OCI-LY3 (cell line): ENCODE results near the gene AOAH.

Experiments
- H2AFZ ChIP-seq: fragments of 200-600, 300-600 bp; shearing (Covaris generic); 2 replicates; pipeline ENCODE4 v1.6.0; 2014; ENCODE audit warnings: antibody characterized with exemption, low read depth, low read length
- H3K27ac ChIP-seq: fragments of 200-600, 300-600 bp; sonication (generic); 2 replicates; pipeline ENCODE4 v1.5.1; 2014; ENCODE audit warnings: mild to moderate bottlenecking, low read length, moderate library complexity, mixed read lengths
- H3K27me3 ChIP-seq: fragments of 200-600, 300-600 bp; sonication (generic); 2 replicates; pipeline ENCODE4 v1.6.1; 2014; ENCODE audit warnings: low read depth, low read length, mixed read lengths
- H3K36me3 ChIP-seq: fragments of 200-600, 300-600 bp; sonication (generic); replicated peaks from 2 replicates; pipeline ENCODE3; 2014; ENCODE audit warnings: low read depth, low read length, mixed read lengths
- H3K4me1 ChIP-seq: fragments of 300-600, 200-600 bp; sonication (generic); 2 replicates; pipeline ENCODE4 v1.6.1; 2014; ENCODE audit warnings: low read length, mixed read lengths
- H3K4me2 ChIP-seq: fragments of 200-600, 300-600 bp; sonication (generic); 2 replicates; pipeline ENCODE4 v1.6.1; 2014; ENCODE audit warnings: low read length, mixed read lengths
- H3K4me3 ChIP-seq: fragments of 300-600, 200-600 bp; sonication (generic); 2 replicates; pipeline ENCODE4 v1.5.1; 2014; ENCODE audit warnings: antibody characterized with exemption, mild to moderate bottlenecking, low read length, moderate library complexity
- H3K79me2 ChIP-seq: fragments of 300-600, 200-600 bp; shearing (Covaris generic); 2 replicates; pipeline ENCODE4 v1.6.1; 2014; ENCODE audit warnings: mild to moderate bottlenecking, low read length, mixed read lengths
- H3K9ac ChIP-seq: fragments of 300-600, 200-600 bp; shearing (Covaris generic); 2 replicates; pipeline ENCODE4 v1.6.0; 2014; ENCODE audit warnings: mild to moderate bottlenecking, low read length, moderate library complexity
- H3K9me3 ChIP-seq: fragments of 200-600, 300-600 bp; shearing (Covaris generic); 2 replicates; pipeline ENCODE4 v1.6.1; 2014; ENCODE audit warnings: low read length, mixed read lengths; ENCODE audit not compliant: insufficient read depth
- H4K20me1 ChIP-seq: fragments of 200-600, 300-600 bp; sonication (generic); 2 replicates; pipeline ENCODE4 v1.6.1; 2016; ENCODE audit warnings: low read length, mixed read lengths; ENCODE audit not compliant: insufficient read depth
- CTCF ChIP-seq: fragments of 200-600, 300-600 bp; sonication (generic); IDR thresholded peaks from 2 replicates; pipeline ENCODE4 v1.5.1; 2014; ENCODE audit warnings: antibody characterized with exemption, low read length, low read depth
- EZH2phosphoT487 ChIP-seq: fragments of 200-600 bp; shearing (Covaris generic); IDR thresholded peaks from 2 replicates; pipeline ENCODE4 v1.6.1; 2018; ENCODE audit warnings: antibody characterized with exemption, mixed run types, low read depth

The AOAH gene

GRCh38 chr7:36546331-36546730, 178.0 kb downstream of the AOAH start:
- H3K4me1 ChIP-seq = no peaks in the 10 kb centered on the region
- H3K4me2 ChIP-seq = no peak overlapping the region
- H3K36me3 ChIP-seq = no peaks in the 10 kb centered on the region
- H3K27ac ChIP-seq = no peak overlapping the region
- no peak overlapping the region for H3K4me3 ChIP-seq
- no peaks in the 10 kb centered on the region for H4K20me1 ChIP-seq
- TF ChIP-seq EZH2phosphoT487 (no peak), CTCF (no peak)
- no peaks in the 10 kb centered on the region for H3K79me2 ChIP-seq
- H2AFZ ChIP-seq = no peak overlapping the region
- no peak overlapping the region for H3K9ac ChIP-seq
- H3K27me3 ChIP-seq = peaks cover 3% of the 10 kb centered on the region
- no peaks in the 10 kb centered on the region for H3K9me3 ChIP-seq

GRCh38 chr7:36545291-36545690, 179.0 kb downstream of the AOAH start:
- H3K4me1 ChIP-seq = no peaks in the 10 kb centered on the region
- no peak overlapping the region for H3K4me2 ChIP-seq
- H3K9me3 ChIP-seq = no peaks in the 10 kb centered on the region
- no peaks in the 10 kb centered on the region for H3K36me3 ChIP-seq
- peaks cover 3% of the 10 kb centered on the region for H3K27me3 ChIP-seq
- no peak overlapping the region for H2AFZ ChIP-seq
- H3K79me2 ChIP-seq = no peaks in the 10 kb centered on the region
- H4K20me1 ChIP-seq = no peaks in the 10 kb centered on the region
- no peak overlapping the region for H3K4me3 ChIP-seq
- no peak overlapping the region for H3K27ac ChIP-seq
- no peak overlapping the region for H3K9ac ChIP-seq
- TF ChIP-seq EZH2phosphoT487 (no peak), CTCF (no peak)

GRCh38 chr7:36538126-36538525, 186.2 kb downstream of the AOAH start:
- Histone ChIP-seq H3K4me2 (no peak overlapping the region), H3K4me1 (no peaks in the 10 kb centered on the region), H3K36me3 (no peaks in the 10 kb centered on the region), H3K9me3 (no peaks in the 10 kb centered on the region), H2AFZ (no peak overlapping the region), H3K9ac (no peak overlapping the region), H4K20me1 (no peaks in the 10 kb centered on the region), H3K4me3 (no peak overlapping the region), H3K79me2 (no peaks in the 10 kb centered on the region), H3K27me3 (no peaks in the 10 kb centered on the region), H3K27ac (no peak overlapping the region)
- TF ChIP-seq CTCF = no peak
- TF ChIP-seq EZH2phosphoT487 = no peak

- no peak for TF ChIP-seq CTCF
- no peak for TF ChIP-seq EZH2phosphoT487
- no peaks in the 10 kb centered on the region for H3K27me3 ChIP-seq
- no peak overlapping the region for H2AFZ ChIP-seq
- peaks cover 12% of the 10 kb centered on the region for H3K4me1 ChIP-seq
- no peaks in the 10 kb centered on the region for H4K20me1 ChIP-seq
- H3K4me2 ChIP-seq = no peak overlapping the region
- no peaks in the 10 kb centered on the region for H3K79me2 ChIP-seq
- H3K4me3 ChIP-seq = no peak overlapping the region
- no peaks in the 10 kb centered on the region for H3K9me3 ChIP-seq
- no peak overlapping the region for H3K9ac ChIP-seq
- H3K27ac ChIP-seq = no peak overlapping the region
- H3K36me3 ChIP-seq = no peaks in the 10 kb centered on the region
Observed at GRCh38 chr7:36535866-36536664, 188.2 kb downstream of the AOAH start.
